K562 (cell line): ENCODE results near the gene ETV3. TPM values are rescaled to one million over a fixed set of nuclear protein-coding genes. Genes with fewer than 3 reads are reported as not detected.

Experiments used
- CTCF ChIP-seq, 3 experiments: IDR thresholded peaks in 2 of 3; conservative IDR thresholded peaks in 1 of 3; 2 replicates each; pipeline ENCODE4 v1.5.1; 2011 to 2012; ENCODE audit warnings: low read length in 3 of 3, mild to moderate bottlenecking in 3 of 3, control low read depth in 2 of 3, improper control_type of control experiment in 1 of 3, inconsistent platforms in 1 of 3, low read depth in 1 of 3, mixed read lengths in 1 of 3, moderate library complexity in 1 of 3; ENCODE audit not compliant: insufficient read depth in 2 of 3
- ELK3 ChIP-seq: fragments of 450-650 bp; formaldehyde crosslinking; IDR thresholded peaks from 2 replicates; pipeline ENCODE4 v1.4.0; 2020; ENCODE audit warnings: mild to moderate bottlenecking
- EP400 ChIP-seq: fragments of 450-650 bp; IDR thresholded peaks from 2 replicates; pipeline ENCODE4 v1.6.1; 2017; ENCODE audit warnings: antibody characterized with exemption, mild to moderate bottlenecking, moderate library complexity
- GTF2A2 ChIP-seq: IDR thresholded peaks from 2 replicates; pipeline ENCODE4 v1.6.1; 2016; ENCODE audit warnings: mild to moderate bottlenecking, missing genetic modification characterization, missing compliant biosample characterization
- GTF2E2 ChIP-seq: fragments of 200-800 bp; sonication (Bioruptor generic); IDR thresholded peaks from 2 replicates; pipeline ENCODE4 v1.6.1; 2016; ENCODE audit warnings: missing genetic modification characterization, missing compliant biosample characterization
- HDAC2 ChIP-seq: fragments of 450-650 bp; IDR thresholded peaks from 2 replicates; pipeline ENCODE4 v1.6.1; 2016; ENCODE audit warnings: mild to moderate bottlenecking
- KLF6 ChIP-seq: fragments of 250-450 bp; sonication (Bioruptor Pico); IDR thresholded peaks from 2 replicates; pipeline ENCODE4 v1.4.0; 2020; ENCODE audit warnings: mild to moderate bottlenecking, moderate library complexity, borderline replicate concordance
- LCOR ChIP-seq: sonication (generic); formaldehyde crosslinking; IDR thresholded peaks from 2 replicates; pipeline ENCODE4 v1.8.0; 2022; ENCODE audit warnings: mild to moderate bottlenecking, missing genetic modification reagents
- MTF1 ChIP-seq: fragments of 250-450 bp; sonication (Bioruptor Pico); IDR thresholded peaks from 2 replicates; pipeline ENCODE4 v1.9.0; 2021; ENCODE audit warnings: moderate library complexity, mild to moderate bottlenecking, inconsistent platforms, borderline replicate concordance
- PATZ1 ChIP-seq: fragments of 250-450 bp; sonication (Bioruptor Pico); IDR thresholded peaks from 2 replicates; pipeline ENCODE4 v1.5.0; 2020; ENCODE audit warnings: mild to moderate bottlenecking, borderline replicate concordance
- PHF8 ChIP-seq: fragments of 200-600 bp; sonication (generic); IDR thresholded peaks from 2 replicates; pipeline ENCODE4 v1.6.1; 2012; ENCODE audit warnings: mixed run types, mild to moderate bottlenecking, inconsistent platforms, low read length, moderate library complexity, borderline replicate concordance
- PTTG1 ChIP-seq: fragments of 450-650 bp; IDR thresholded peaks from 2 replicates; pipeline ENCODE4 v1.6.1; 2016; ENCODE audit warnings: low read depth, mild to moderate bottlenecking, missing genetic modification characterization, missing compliant biosample characterization
- SREBF2 ChIP-seq: sonication (generic); formaldehyde crosslinking; IDR thresholded peaks from 2 replicates; pipeline ENCODE4 v1.4.0; 2020; ENCODE audit warnings: mild to moderate bottlenecking, missing genetic modification reagents
- TCF7 ChIP-seq: sonication (generic); IDR thresholded peaks from 2 replicates; pipeline ENCODE4 v1.6.1; 2016; ENCODE audit warnings: antibody characterized with exemption, borderline replicate concordance
- ZHX1 ChIP-seq: fragments of 150-350 bp; conservative IDR thresholded peaks from 2 replicates; pipeline ENCODE4 v1.6.1; 2014; ENCODE audit warnings: low read length
- ZNF24 ChIP-seq: fragments of 450-650 bp; IDR thresholded peaks from 2 replicates; pipeline ENCODE4 v1.6.1; 2016
- ZNF655 ChIP-seq: fragments of 250-450 bp; sonication (Bioruptor Pico); IDR thresholded peaks from 2 replicates; pipeline ENCODE4 v1.5.0; 2021
- ZNF75A ChIP-seq: fragments of 450-650 bp; formaldehyde crosslinking; IDR thresholded peaks from 2 replicates; pipeline ENCODE4 v1.4.0; 2020; ENCODE audit warnings: mild to moderate bottlenecking
- polyA plus RNA-seq, 8 experiments: library from polyadenylated mRNA; depleted of rRNA in 4 of 8; stranded (reverse) in 5 of 8; unstranded in 3 of 8; fragments of >200 nt; fragmentation: Nextera tagmentation in 2 of 8; fragmentation: Illumina TruSeq in 1 of 8; extraction: Ambion mirVana in 2 of 8; extraction: Trizol in 1 of 8; gene quantifications; 2 replicates each; pipeline versions ENCODE4 v1.2.1 to v1.2.3, GENCODE V29; 2011 to 2014; ENCODE audit warnings: inconsistent platforms in 1 of 8, missing spikeins in 1 of 8
- total RNA-seq, 7 experiments: library from RNA; depleted of rRNA in 6 of 7; stranded (reverse); fragments of >200 nt in 6 of 7; fragmentation: Illumina TruSeq in 2 of 7; extraction: Trizol in 2 of 7; gene quantifications; 2 replicates each; pipeline versions ENCODE4 v1.2.1 to v1.2.3, GENCODE V29; 2011 to 2021; ENCODE audit warnings: low replicate concordance in 1 of 7

Gene ETV3
- total and polyA plus RNA-seq, 9 of the 15 experiments (the other 6 are each of a cell fraction or from before 2014, with no cell fraction given): 3.1 to 16.0 (median 9.0) TPM

GRCh38 chr1:157156058-157156541 is 17.9 kb upstream of the ETV3 start (continued):
- no peak for TF ChIP-seq ZNF75A (CRISPR knock-in tag)
- TF ChIP-seq ZNF655: no peak
- TF ChIP-seq ELK3: no peak
- TF ChIP-seq TCF7: 0 out of 2 replicates have a peak, but pooled peaks have one; percentile 44
- no peak for TF ChIP-seq GTF2A2 (tag)
- no peak for TF ChIP-seq ZHX1
- no peak for TF ChIP-seq PHF8
- no peak for TF ChIP-seq PTTG1 (tag)
- TF ChIP-seq MTF1 (CRISPR knock-in tag): no peak
- TF ChIP-seq HDAC2: no peak
- no peak for TF ChIP-seq SREBF2
- TF ChIP-seq CTCF (IDR thresholded peaks at IDR 0.05 in 2 of 3, conservative IDR thresholded peaks at IDR 0.05 in 1 of 3; ENCODE audit: insufficient read depth in 2 of 3, low read depth in 1 of 3, low read length in 3 of 3): peak; percentile 92 to 96 (median 96)
- TF ChIP-seq PATZ1 (CRISPR knock-in tag): no peak
- TF ChIP-seq KLF6: no peak
- no peak for TF ChIP-seq GTF2E2
- no peak for TF ChIP-seq EP400
- 0 out of 2 replicates have a peak, but pooled peaks have one; percentile 26 for TF ChIP-seq ZNF24
- TF ChIP-seq LCOR (CRISPR knock-in tag): no peak
